22Rv1 (cell line): ENCODE data around the gene MCUB.

Experiments used
- ZFX ChIP-seq: fragments of 450-650 bp; IDR thresholded peaks from 2 replicates; pipeline ENCODE4 v1.6.1; 2017; ENCODE audit warnings: antibody characterized with exemption, borderline replicate concordance
- TF ChIP-seq, protein P1 (sequence below): fragments of 450-650 bp; IDR thresholded peaks from 2 replicates; pipeline ENCODE4 v1.5.1; 2017; ENCODE audit warnings: mild to moderate bottlenecking

DNA sequence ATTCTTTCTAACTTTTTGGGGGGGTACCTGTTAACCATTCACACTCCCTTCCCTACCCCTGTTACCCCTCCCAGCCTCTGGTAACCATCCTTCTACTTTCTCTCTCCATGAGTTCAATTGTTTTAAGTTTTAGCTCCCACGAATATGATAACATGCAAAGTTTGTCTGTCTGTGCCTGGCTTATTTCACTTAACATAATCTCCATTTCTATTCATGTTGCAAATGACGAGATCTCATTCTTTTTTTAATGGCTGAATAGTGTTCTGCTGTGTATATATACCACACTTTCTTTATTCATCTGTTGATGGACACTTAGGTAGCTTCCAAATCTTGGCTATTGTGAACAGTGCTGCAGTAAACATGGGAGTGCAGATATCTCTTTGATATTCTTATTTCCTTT lies 41.3 kb downstream of the MCUB start:
- TF ChIP-seq, protein P1, sequence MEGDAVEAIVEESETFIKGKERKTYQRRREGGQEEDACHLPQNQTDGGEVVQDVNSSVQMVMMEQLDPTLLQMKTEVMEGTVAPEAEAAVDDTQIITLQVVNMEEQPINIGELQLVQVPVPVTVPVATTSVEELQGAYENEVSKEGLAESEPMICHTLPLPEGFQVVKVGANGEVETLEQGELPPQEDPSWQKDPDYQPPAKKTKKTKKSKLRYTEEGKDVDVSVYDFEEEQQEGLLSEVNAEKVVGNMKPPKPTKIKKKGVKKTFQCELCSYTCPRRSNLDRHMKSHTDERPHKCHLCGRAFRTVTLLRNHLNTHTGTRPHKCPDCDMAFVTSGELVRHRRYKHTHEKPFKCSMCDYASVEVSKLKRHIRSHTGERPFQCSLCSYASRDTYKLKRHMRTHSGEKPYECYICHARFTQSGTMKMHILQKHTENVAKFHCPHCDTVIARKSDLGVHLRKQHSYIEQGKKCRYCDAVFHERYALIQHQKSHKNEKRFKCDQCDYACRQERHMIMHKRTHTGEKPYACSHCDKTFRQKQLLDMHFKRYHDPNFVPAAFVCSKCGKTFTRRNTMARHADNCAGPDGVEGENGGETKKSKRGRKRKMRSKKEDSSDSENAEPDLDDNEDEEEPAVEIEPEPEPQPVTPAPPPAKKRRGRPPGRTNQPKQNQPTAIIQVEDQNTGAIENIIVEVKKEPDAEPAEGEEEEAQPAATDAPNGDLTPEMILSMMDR, result no peak
- TF ChIP-seq ZFX, result no peak
